Stimulated activated CD8-positive, alpha-beta memory T cell treated with anti-CD3 and anti-CD28 coated beads, Interleukin-15, amount 100 ng/mL, for 4 hours (primary cell): Measurements from ENCODE around the gene VAC14.

Experiments
- DNase-seq, 2 donors: peaks; one replicate each; pipeline ENCODE4 v3.0.0-alpha.2; 2020; ENCODE audit warnings: low read depth in 2 of 2

The VAC14 gene

GRCh38 chr16:70708366-70709246 is 92.4 kb downstream of the VAC14 start:
- no peak for DNase-seq

DNA sequence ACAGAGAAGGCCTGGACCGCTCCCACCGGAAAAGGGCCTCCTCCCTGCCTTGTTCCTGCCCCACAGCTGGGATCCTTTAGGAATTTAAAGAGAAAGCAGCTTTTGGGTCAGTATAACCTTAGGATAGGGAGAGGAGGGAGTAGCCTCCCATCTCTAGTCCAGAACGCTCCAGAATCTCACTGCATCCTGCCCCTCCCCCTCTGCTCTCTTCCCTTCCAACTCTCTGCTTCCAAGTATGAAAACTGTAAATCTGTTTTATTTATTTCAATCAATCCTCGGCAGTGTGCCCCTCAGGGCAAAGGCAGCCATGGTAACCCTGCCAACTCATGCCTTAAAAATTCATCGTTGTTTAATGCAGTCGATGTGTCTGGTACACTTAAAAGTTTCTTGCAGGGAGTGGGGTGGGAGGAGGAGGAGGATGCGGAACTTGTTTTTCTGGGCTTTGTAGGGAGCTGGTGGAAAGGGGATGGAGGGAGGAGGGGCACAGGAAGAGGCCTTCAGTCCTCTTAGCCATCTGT is 94.0 kb downstream of the VAC14 start:
- DNase-seq, result no peak

- DNase-seq, result no peak
Measured at GRCh38 chr16:70705056-70705455, 95.9 kb downstream of the VAC14 start.

DNA sequence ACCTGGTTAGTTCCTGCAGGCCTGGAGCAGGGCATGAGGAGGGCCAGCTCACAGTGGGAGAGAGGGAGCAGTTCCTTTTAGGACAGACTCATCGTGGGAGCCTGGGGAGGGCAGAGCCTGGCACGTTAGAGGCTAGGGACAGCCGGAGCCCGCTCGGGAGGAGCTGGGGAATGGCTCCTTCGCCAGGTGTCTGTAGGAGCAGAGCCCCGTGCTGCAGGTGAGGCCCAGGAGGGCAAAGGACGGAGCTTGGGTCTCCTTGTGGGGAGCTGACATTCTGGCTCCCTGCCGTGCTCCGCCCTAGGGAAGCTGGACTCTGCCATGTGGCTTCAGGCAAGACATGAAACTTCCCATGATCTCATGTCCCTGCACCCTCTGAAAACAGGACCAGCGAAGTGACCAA is 96.4 kb downstream of the VAC14 start:
- DNase-seq, result no peak

GRCh38 chr16:70703835-70704381 is 97.0 kb downstream of the VAC14 start:
- DNase-seq, result no peak

DNA sequence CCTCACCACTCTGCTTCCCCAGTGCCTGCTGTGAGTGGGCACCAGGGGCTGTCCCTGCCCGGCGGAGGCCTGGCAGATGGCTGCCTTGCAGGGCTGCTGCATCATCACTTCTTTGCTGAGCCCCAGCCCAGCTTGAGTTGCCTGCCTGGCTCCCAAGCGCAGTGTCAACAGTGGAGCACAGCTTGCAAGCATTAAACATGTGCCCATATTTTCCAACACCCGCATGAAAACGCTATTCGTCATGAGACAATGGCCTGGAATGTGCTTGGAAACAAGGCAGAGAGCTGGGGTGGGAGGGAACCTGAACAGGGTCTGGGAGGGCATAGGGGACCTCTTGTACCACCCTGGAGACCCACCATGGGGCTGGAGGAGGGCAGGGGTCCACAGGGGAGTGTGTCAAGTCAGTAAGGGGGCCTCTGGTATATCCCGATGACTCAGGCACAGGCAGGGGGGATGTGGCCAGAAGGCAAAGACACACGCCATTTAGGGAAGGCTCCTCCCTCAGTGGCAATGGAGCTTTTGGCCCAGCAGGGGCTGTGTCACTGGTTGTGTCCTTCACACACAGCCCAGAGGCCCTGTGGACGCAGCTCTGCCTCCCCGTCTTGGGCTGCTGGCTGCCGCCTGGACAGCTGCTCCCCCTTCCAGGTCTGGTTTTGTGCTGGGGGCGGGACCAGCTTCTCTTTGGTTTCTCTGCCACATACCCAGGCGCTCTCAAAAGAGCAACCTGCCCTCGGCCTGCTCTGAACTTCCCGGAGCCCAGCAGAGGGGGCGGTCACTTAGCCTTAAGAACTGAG is 97.7 kb downstream of the VAC14 start:
- no peak for DNase-seq

DNA sequence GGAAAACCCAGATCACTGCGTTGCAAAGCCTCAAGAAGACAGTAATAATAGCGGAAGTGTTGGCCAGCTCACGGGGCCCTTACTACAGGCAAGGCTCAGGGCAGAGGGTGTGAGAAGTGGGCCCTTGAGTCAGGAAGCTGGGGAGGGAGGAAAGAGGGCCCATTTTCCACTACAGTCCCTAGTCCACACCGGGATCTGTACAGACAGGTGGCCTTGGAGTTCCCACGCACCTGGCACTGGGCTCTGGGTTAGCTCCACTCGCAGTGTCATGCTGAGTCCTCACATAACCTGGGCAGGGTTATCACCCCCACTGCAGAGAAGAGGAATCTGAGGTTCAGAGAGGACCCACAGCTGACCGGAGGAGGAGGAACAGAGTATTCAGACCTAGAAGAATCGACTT is 98.3 kb downstream of the VAC14 start:
- DNase-seq, result no peak

DNA sequence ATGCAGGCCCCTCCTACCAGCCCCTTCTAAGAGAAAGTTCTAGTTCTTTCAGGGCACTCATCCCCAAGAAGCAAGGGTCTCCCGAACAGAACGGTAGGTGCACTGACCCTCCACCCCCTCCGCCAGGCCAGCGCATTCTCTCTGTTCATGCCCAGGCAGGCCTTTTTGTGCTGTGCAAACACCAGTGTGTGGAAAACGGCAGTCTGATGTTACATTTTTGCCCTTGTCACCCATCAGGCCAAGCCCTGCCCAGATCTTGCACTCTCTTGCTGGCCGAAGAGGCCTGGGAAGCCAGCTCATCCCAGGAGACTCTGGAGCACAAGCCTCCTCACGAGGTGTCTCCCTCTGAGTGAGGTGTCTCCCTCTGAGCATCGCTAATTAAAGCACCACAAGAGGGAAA is 99.0 kb downstream of the VAC14 start:
- no peak for DNase-seq

- no peak for DNase-seq
Measured at GRCh38 chr16:70701596-70701995, 99.4 kb downstream of the VAC14 start.

DNA sequence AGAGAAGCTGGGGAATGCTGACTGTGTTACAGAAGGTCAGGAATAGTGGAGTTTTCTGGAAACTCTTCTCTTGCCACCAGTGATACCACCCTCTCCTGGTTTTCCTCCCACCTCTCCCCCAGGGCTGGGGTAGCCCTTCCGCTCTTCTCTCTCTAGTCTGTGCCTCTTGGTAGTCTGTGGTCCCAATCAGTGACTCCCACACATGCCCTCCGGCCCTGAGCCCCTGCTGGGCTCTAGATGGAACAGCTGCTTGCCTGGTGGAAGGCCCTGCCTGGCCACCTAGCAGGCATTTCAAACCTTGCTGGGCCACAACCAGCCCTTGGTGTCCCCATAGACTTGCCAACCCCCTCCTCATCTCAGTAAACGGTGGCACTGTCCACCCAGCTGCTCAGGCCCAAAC is 99.9 kb downstream of the VAC14 start:
- DNase-seq, result no peak

DNA sequence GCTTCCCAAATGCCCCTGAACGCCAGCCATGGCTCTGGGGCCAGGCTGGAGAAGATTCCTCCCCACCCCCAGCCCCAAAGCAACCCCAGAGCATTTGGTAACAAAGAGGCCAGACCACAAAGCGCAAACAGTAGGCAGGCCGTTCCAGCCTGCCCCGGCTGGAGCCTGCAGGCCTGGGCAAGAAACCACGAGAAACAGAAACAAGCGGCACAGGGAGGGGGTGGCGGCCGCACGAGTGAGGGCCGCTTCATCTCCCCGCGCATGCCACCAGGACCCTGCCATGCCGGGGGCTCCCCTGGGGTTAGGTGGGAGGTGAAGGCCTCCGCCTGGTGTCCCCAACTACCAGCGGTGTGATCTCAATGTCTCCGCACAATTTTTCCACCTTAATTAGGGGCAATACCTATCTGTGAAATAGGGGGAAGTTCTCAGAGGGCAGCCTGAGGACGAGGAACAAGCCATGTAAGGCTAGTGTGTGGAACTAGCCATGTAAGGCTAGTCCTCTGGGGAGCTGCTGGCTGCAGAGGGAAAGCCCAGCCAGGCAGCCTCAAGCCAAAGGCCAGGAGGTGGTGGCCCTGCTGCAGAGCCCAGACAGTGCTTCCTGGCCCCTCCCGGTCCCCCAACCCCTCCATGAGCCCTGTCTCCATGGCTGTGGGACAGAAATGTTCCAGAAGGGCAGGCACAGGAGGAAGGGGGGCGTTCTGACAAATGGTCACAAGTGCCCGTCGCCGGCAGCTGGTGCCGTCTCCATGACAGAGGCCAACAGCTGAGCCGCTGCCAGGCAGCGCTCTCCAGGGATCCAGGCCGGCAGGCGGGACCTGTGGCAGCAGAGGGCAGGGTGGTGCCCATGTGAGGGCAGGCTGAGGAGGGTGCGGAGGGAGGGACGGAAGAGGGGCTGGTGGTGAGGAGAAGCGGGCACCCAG is 100.6 kb downstream of the VAC14 start:
- no peak for DNase-seq

GRCh38 chr16:70699696-70700095 is 101.3 kb downstream of the VAC14 start:
- no peak for DNase-seq

DNA sequence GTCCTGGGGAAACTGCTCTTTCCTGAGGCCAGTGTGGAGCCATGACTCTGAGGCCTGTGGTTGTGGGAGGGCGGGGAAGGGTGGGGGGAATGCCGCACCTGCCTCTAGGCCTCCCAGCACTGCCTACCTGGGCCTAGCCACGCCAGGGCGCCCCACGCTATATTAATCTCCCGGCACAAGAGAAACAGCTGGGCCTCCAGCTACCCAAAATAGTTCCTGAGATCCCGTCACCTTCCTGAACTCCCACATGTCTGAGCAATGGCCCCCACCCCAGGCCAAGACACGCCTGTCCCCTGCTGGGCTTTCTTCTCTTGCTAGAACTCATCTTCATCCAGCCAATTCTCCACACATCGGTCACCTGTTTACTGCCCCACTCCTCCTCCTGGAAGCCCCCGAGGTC is 102.1 kb downstream of the VAC14 start:
- DNase-seq, result no peak

GRCh38 chr16:70697594-70698170 is 103.3 kb downstream of the VAC14 start:
- no peak for DNase-seq

GRCh38 chr16:70696952-70697593 is 103.9 kb downstream of the VAC14 start:
- DNase-seq, result no peak

DNA sequence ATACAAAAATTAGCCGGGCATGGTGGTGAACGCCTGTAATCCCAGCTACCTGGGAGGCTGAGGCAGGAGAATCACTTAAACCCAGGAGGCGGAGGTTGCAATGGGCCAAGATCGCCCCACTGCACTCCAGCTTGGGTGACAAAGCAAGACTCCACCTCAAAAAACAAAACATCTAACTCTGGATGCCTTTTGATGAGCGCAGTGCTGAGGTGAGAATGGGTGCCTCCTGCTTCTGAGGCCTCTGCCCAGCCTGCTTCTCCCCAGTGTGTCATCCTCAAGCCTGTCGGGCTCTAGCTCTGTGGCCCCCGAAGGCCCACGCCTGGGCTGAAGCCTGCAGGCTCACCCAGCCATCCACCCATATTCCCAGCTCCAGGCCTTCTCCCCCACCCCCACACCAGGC is 104.6 kb downstream of the VAC14 start:
- DNase-seq, result no peak

- DNase-seq, result no peak
Measured at GRCh38 chr16:70695331-70696070, 105.5 kb downstream of the VAC14 start.

GRCh38 chr16:70694868-70695218 is 106.1 kb downstream of the VAC14 start:
- DNase-seq, result no peak

- DNase-seq, result no peak
Measured at GRCh38 chr16:70694088-70694867, 106.7 kb downstream of the VAC14 start.
